Measurements from ENCODE around the gene BTG3. TPM values are rescaled to one million over a fixed set of nuclear protein-coding genes. Genes with fewer than 3 reads are reported as not detected.

The BTG3 gene
- total RNA-seq, 1 donor from 2014 or later = 61.3 TPM

GRCh38 chr21:17550671-17551308 lies 61.9 kb downstream of the BTG3 start:
- DNase-seq (no peak), ATAC-seq (peak; percentile 54)
- TF ChIP-seq CTCF (IDR thresholded peaks at IDR 0.05) = no peak
- Histone ChIP-seq H3K4me1 (no peaks in the 10 kb centered on the region), H3K27me3 (no peaks in the 10 kb centered on the region), H3K36me3 (no peaks in the 10 kb centered on the region), H3K9me3 (no peaks in the 10 kb centered on the region), H3K27ac (no peak overlapping the region), H3K4me3 (no peak overlapping the region)
- intact Hi-C loops (cut with DNase I) = no loop called here

GRCh38 chr21:17548262-17548661 lies 64.4 kb downstream of the BTG3 start:
- intact Hi-C loops (cut with DNase I) = no loop called here
- Histone ChIP-seq H3K4me3 (no peak overlapping the region), H3K27ac (no peak overlapping the region), H3K27me3 (no peaks in the 10 kb centered on the region), H3K36me3 (no peaks in the 10 kb centered on the region), H3K9me3 (no peaks in the 10 kb centered on the region), H3K4me1 (no peaks in the 10 kb centered on the region)
- no peak for DNase-seq
- no peak for TF ChIP-seq CTCF (IDR thresholded peaks at IDR 0.05)
- ATAC-seq = peak; percentile 17

GRCh38 chr21:17545007-17545406 lies 67.7 kb downstream of the BTG3 start:
- Histone ChIP-seq H3K27me3 (no peaks in the 10 kb centered on the region), H3K27ac (no peak overlapping the region), H3K4me3 (no peak overlapping the region), H3K4me1 (peaks cover 5% of the 10 kb centered on the region), H3K9me3 (no peaks in the 10 kb centered on the region), H3K36me3 (no peaks in the 10 kb centered on the region)
- intact Hi-C loops (cut with DNase I) = no loop called here
- no peak for TF ChIP-seq CTCF (IDR thresholded peaks at IDR 0.05)
- ATAC-seq = no peak
- DNase-seq = no peak

Other genes with a start within 250 kb of the BTG3 start
- 29.0 TPM for gene CXADR, start 99.9 kb downstream of the BTG3 start, total RNA-seq
- gene C21orf91, start 206.5 kb upstream of the BTG3 start, total RNA-seq = 16.8 TPM